Esophagus squamous epithelium (tissue), 4 donors: ENCODE measurements around the gene LGMN.

Experiments used
- POLR2A ChIP-seq, 4 donors: fragments of 450-650 bp; IDR thresholded peaks; one replicate each; pipeline ENCODE4 v1.6.1; 2017; ENCODE audit warnings: antibody characterized with exemption in 4 of 4, mild to moderate bottlenecking in 4 of 4, moderate library complexity in 3 of 4
- TF ChIP-seq, protein P1 (sequence below), 6 experiments: fragments of 450-650 bp in 4 of 6; fragments of 200-600 bp in 2 of 6; sonication (generic) in 2 of 6; IDR thresholded peaks; one replicate each; pipeline ENCODE4 v1.5.1; 2016 to 2019; ENCODE audit warnings: antibody characterized with exemption in 6 of 6, mild to moderate bottlenecking in 4 of 6, moderate library complexity in 4 of 6

DNA sequence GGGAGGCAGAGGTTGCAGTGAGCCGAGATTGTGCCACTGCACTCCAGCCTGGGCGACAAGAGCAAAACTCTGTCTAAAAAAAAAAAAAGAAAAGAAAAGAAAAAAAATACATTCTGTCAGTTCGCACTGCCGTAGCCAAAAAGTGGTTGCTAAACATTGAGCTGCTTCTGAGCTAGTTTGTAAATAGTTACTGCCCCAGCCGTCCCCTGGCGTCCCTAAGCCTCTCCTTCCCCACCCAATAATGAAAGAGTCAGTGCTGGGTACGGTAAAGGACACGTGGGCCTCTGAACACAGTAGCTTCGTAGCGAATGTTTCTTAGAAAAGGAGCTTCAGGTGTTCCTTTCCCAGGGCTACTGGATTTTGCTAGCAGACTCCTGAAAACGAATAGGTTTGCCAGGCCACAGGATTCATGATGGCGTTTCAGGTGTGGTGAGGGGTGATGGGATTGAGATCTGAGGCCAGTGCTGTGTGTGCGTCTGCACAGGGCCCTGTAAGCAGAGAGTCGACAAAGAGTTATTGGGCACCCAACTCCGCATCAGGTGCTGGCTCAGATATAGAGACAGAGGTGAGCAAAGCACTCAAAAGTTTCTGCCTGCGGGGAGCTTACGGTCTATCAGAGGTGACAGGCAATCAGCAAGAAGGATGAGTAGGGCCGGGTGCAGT is 94.1 kb downstream of the LGMN start:
- TF ChIP-seq, protein P1, sequence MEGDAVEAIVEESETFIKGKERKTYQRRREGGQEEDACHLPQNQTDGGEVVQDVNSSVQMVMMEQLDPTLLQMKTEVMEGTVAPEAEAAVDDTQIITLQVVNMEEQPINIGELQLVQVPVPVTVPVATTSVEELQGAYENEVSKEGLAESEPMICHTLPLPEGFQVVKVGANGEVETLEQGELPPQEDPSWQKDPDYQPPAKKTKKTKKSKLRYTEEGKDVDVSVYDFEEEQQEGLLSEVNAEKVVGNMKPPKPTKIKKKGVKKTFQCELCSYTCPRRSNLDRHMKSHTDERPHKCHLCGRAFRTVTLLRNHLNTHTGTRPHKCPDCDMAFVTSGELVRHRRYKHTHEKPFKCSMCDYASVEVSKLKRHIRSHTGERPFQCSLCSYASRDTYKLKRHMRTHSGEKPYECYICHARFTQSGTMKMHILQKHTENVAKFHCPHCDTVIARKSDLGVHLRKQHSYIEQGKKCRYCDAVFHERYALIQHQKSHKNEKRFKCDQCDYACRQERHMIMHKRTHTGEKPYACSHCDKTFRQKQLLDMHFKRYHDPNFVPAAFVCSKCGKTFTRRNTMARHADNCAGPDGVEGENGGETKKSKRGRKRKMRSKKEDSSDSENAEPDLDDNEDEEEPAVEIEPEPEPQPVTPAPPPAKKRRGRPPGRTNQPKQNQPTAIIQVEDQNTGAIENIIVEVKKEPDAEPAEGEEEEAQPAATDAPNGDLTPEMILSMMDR (IDR thresholded peaks at IDR 0.05) = no peak
- TF ChIP-seq POLR2A (IDR thresholded peaks at IDR 0.05) = no peak
